Hepatocyte (in vitro differentiated cells): Measurements from ENCODE around the gene THSD7B.

Experiments used
- CTCF ChIP-seq: fragments of 200-600 bp; sonication (generic); IDR thresholded peaks from 2 replicates; pipeline ENCODE4 v1.5.1; 2016; ENCODE audit warnings: antibody characterized with exemption, mild to moderate bottlenecking; ENCODE audit not compliant: poor library complexity
- EZH2 ChIP-seq: fragments of 200-600 bp; sonication (generic); IDR thresholded peaks from 2 replicates; pipeline ENCODE4 v1.6.1; 2016; ENCODE audit warnings: antibody characterized with exemption, mild to moderate bottlenecking, borderline replicate concordance
- EZH2phosphoT487 ChIP-seq: fragments of 200-600 bp; sonication (generic); IDR thresholded peaks from one replicate; pipeline ENCODE4 v1.6.1; 2018; ENCODE audit warnings: antibody characterized with exemption, mild to moderate bottlenecking, low read depth, moderate library complexity; ENCODE audit not compliant: unreplicated experiment, severe bottlenecking

DNA sequence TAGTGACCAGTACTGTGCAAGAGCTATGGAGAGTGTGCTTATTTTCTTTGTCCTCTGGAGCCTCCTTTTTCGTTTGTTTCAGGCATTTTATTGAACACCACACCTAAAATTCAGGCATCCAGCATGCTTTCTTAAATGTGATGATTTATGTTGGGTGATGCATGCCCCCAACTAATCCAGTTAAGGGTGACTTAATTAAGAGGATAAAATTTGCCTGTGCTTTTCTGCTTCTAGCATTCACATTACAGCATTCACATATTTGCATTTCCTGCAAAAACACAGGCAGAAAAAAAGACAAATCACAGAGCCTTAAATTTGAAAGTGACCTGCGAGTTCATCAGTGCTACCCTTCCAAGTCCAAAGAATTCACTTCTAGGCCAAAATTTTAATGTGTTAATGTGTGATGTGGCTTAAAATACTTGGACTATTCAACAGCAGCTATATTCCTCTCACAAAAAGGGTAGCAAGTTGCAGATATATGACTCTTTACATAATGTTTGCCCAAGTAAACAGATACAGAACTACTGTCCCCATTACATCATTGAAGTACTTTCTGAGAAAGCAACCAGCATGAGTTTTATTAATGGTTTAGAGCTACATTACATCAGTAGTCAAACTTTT, 286.5 kb downstream of the THSD7B start:
- TF ChIP-seq EZH2phosphoT487 (no peak), CTCF (no peak), EZH2 (no peak)
